Karpas-422 (cell line): ENCODE data around the gene NEDD8. TPM values are rescaled to one million over a fixed set of nuclear protein-coding genes. Genes with fewer than 3 reads are reported as not detected.

Experiments used
- DNase-seq: peaks from one replicate; pipeline ENCODE4 v3.0.0-alpha.2; 2015
- H2AFZ ChIP-seq: fragments of 200-600 bp; sonication (generic); 2 replicates; pipeline ENCODE4 v1.6.1; 2014; ENCODE audit warnings: antibody characterized with exemption, low read length, mixed read lengths
- H3K27ac ChIP-seq: fragments of 200-600 bp; sonication (generic); 2 replicates; pipeline ENCODE4 v1.5.1; 2014; ENCODE audit warnings: mild to moderate bottlenecking, low read length, moderate library complexity
- H3K27me3 ChIP-seq: fragments of 200-600 bp; sonication (generic); 2 replicates; pipeline ENCODE4 v1.6.1; 2014; ENCODE audit warnings: low read length, mixed read lengths
- H3K36me3 ChIP-seq: fragments of 200-600 bp; sonication (generic); 2 replicates; pipeline ENCODE4 v1.6.1; 2014; ENCODE audit warnings: low read length, mixed read lengths; ENCODE audit not compliant: insufficient read depth
- H3K4me1 ChIP-seq: fragments of 200-600 bp; sonication (generic); 2 replicates; pipeline ENCODE4 v1.6.1; 2014; ENCODE audit warnings: mild to moderate bottlenecking, low read length, mixed read lengths
- H3K4me2 ChIP-seq: fragments of 200-600 bp; sonication (generic); 2 replicates; pipeline ENCODE4 v1.6.1; 2014; ENCODE audit warnings: low read length, low read depth, mild to moderate bottlenecking; ENCODE audit not compliant: poor library complexity, severe bottlenecking
- H3K4me3 ChIP-seq: fragments of 200-600 bp; sonication (generic); 2 replicates; pipeline ENCODE4 v1.5.1; 2014; ENCODE audit warnings: mild to moderate bottlenecking, antibody characterized with exemption, low read length, mixed read lengths
- H3K79me2 ChIP-seq: fragments of 200-600 bp; sonication (generic); 2 replicates; pipeline ENCODE4 v1.6.1; 2014; ENCODE audit warnings: mild to moderate bottlenecking, low read length, mixed read lengths
- H3K9ac ChIP-seq: fragments of 200-600 bp; sonication (generic); 2 replicates; pipeline ENCODE4 v1.6.0; 2014; ENCODE audit warnings: low read length
- H3K9me2 ChIP-seq: fragments of 200-600 bp; sonication (generic), shearing (Covaris generic); replicated peaks from 2 replicates; pipeline ENCODE4 v1.6.0; 2014; ENCODE audit warnings: mild to moderate bottlenecking, low read length, moderate library complexity; ENCODE audit not compliant: insufficient read depth
- H3K9me3 ChIP-seq: fragments of 300-700, 200-600 bp; sonication (generic); 2 replicates; pipeline ENCODE4 v1.6.1; 2014; ENCODE audit warnings: low read length, mixed read lengths
- H4K20me1 ChIP-seq: fragments of 200-600 bp; sonication (generic); 2 replicates; pipeline ENCODE4 v1.6.1; 2014; ENCODE audit warnings: mild to moderate bottlenecking, antibody characterized with exemption, low read length, low read depth; ENCODE audit not compliant: insufficient read depth
- total RNA-seq: library from RNA; depleted of rRNA; stranded (reverse); fragments of >200 nt; shearing (Covaris generic); gene quantifications from 2 replicates; pipeline ENCODE4 v1.2.3, GENCODE V29; 2014; ENCODE audit warnings: low replicate concordance

NEDD8 gene
- total RNA-seq, 1 experiment from 2014 or later = 293 TPM

DNA sequence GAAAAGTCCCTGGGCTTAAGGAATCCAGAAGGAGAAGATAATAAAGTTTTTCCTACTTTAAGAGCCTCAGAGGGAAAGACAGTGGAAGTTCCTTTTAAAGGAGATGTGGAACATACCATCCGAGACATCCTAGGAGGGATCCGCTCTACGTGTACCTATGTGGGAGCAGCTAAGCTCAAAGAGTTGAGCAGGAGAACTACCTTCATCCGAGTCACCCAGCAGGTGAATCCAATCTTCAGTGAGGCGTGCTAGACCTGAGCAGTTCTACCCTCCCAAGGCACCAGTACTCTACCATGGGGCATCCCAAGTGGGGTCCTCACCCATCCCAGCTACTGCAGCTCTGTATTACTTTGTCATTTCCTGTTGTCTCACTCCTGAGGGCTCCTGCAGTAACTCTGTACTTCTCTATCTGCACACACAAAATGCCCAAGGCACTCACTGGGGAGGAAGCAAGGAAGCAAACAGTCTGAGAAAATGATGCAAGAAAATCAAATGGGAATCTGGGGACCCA, 6.4 kb upstream of the NEDD8 start:
- Histone ChIP-seq H3K9ac (no peak overlapping the region), H3K27me3 (no peaks in the 10 kb centered on the region), H3K36me3 (peaks cover 65% of the 10 kb centered on the region), H2AFZ (no peak overlapping the region), H3K4me1 (peaks cover 53% of the 10 kb centered on the region), H3K79me2 (peaks cover 51% of the 10 kb centered on the region), H3K27ac (no peak overlapping the region), H3K9me2 (no peaks in the 10 kb centered on the region), H3K9me3 (no peaks in the 10 kb centered on the region), H4K20me1 (peaks cover 6% of the 10 kb centered on the region; the same call in 1 of the 2 replicates), H3K4me2 (no peak overlapping the region), H3K4me3 (no peak overlapping the region)
- no peak for DNase-seq

GRCh38 chr14:24238123-24238522, 6.0 kb upstream of the NEDD8 start:
- Histone ChIP-seq H3K79me2 (peaks cover 56% of the 10 kb centered on the region), H3K27me3 (no peaks in the 10 kb centered on the region), H3K4me2 (no peak overlapping the region), H3K4me1 (peaks cover 53% of the 10 kb centered on the region), H4K20me1 (peaks cover 6% of the 10 kb centered on the region; the same call in 1 of the 2 replicates), H3K36me3 (peaks cover 65% of the 10 kb centered on the region), H3K9ac (no peak overlapping the region), H2AFZ (no peak overlapping the region), H3K27ac (no peak overlapping the region), H3K9me3 (no peaks in the 10 kb centered on the region), H3K4me3 (no peak overlapping the region), H3K9me2 (no peaks in the 10 kb centered on the region)
- DNase-seq = no peak

- H3K4me3 ChIP-seq = no peak overlapping the region
- H3K79me2 ChIP-seq = peaks cover 60% of the 10 kb centered on the region
- no peak overlapping the region for H3K9ac ChIP-seq
- peaks cover 65% of the 10 kb centered on the region for H3K36me3 ChIP-seq
- H3K9me3 ChIP-seq = no peaks in the 10 kb centered on the region
- H2AFZ ChIP-seq = no peak overlapping the region
- H3K4me2 ChIP-seq = no peak overlapping the region
- DNase-seq = no peak
- H3K27ac ChIP-seq = no peak overlapping the region
- peaks cover 49% of the 10 kb centered on the region for H3K4me1 ChIP-seq
- H3K27me3 ChIP-seq = no peaks in the 10 kb centered on the region
- H4K20me1 ChIP-seq = peaks cover 6% of the 10 kb centered on the region; the same call in 1 of the 2 replicates
- H3K9me2 ChIP-seq = no peaks in the 10 kb centered on the region
These were observed 5.3 kb upstream of the NEDD8 start for GRCh38 chr14:24237463-24237955.

- peaks cover 65% of the 10 kb centered on the region for H3K36me3 ChIP-seq
- H3K4me1 ChIP-seq = peaks cover 48% of the 10 kb centered on the region
- H4K20me1 ChIP-seq = peaks cover 4% of the 10 kb centered on the region; the same call in 1 of the 2 replicates
- no peaks in the 10 kb centered on the region for H3K9me3 ChIP-seq
- no peak overlapping the region for H2AFZ ChIP-seq
- H3K4me2 ChIP-seq = no peak overlapping the region
- DNase-seq = no peak
- H3K27me3 ChIP-seq = no peaks in the 10 kb centered on the region
- no peaks in the 10 kb centered on the region for H3K9me2 ChIP-seq
- peaks cover 61% of the 10 kb centered on the region for H3K79me2 ChIP-seq
- H3K27ac ChIP-seq = no peak overlapping the region
- H3K4me3 ChIP-seq = no peak overlapping the region
- no peak overlapping the region for H3K9ac ChIP-seq
These were observed 4.7 kb upstream of the NEDD8 start for GRCh38 chr14:24236689-24237462.

- Histone ChIP-seq H4K20me1 (peaks cover 3% of the 10 kb centered on the region; the same call in 1 of the 2 replicates), H3K9me2 (no peaks in the 10 kb centered on the region), H3K36me3 (peaks cover 64% of the 10 kb centered on the region), H3K27me3 (no peaks in the 10 kb centered on the region), H3K4me1 (peaks cover 43% of the 10 kb centered on the region), H3K9ac (no peak overlapping the region), H3K4me2 (no peak overlapping the region), H2AFZ (no peak overlapping the region), H3K79me2 (peaks cover 61% of the 10 kb centered on the region), H3K27ac (no peak overlapping the region), H3K9me3 (no peaks in the 10 kb centered on the region), H3K4me3 (no peak overlapping the region)
- DNase-seq = no peak
These were observed 3.9 kb upstream of the NEDD8 start for GRCh38 chr14:24235804-24236688.

DNA sequence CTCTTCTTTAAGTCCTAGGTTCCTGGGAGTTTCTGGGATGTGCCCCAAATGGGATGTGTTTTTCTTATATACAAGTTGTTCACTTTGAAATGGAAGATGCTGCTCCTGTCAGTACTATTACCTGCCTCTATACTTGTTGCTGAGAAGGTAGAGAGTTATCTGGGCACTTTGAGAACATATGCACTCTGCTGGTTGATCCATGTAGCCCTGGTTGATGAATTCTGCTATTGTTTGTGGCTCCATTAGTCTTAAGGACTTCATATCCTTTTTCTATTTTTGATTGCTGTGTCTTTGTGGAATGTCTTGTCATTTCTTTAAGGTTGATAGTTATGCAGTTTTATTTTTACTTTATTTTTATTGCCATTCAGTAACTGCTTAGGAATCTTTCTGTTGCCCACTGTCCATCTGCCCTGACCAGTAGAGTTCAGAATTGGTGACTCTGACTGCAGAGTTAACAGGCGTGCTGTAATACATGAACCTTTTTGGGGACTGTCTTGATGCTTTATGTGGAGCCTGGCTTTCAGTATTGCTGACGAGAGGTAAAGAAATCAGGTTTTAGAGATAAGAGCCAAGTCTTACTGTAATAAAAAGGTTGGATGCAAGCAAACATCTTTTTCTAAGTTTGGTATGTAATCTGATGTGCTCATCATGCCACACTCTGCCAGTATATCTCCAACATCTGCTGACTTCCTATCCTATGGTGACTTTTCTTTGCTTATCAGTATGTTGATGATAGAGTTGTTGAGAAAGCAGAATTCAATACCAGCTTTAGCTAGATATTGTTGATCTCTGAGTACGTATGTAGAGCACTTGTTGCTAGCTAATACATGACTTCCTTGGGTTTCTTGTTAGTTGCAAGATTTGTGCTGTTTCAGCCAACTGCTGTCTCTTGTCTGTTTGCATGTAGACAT, 2.2 kb upstream of the NEDD8 start:
- H3K79me2 ChIP-seq = peaks cover 59% of the 10 kb centered on the region
- H4K20me1 ChIP-seq = peaks cover 3% of the 10 kb centered on the region; the same call in 1 of the 2 replicates
- peak overlapping the region; percentile 81 for H3K4me2 ChIP-seq
- peak overlapping the region; percentile 82 for H3K9ac ChIP-seq
- H2AFZ ChIP-seq = no peak overlapping the region
- peaks cover 47% of the 10 kb centered on the region for H3K36me3 ChIP-seq
- peak overlapping the region; percentile 87 for H3K4me3 ChIP-seq
- DNase-seq = peak; percentile 59
- no peaks in the 10 kb centered on the region for H3K9me2 ChIP-seq
- peaks cover 33% of the 10 kb centered on the region for H3K4me1 ChIP-seq
- H3K27me3 ChIP-seq = no peaks in the 10 kb centered on the region
- H3K9me3 ChIP-seq = no peaks in the 10 kb centered on the region
- peak overlapping the region; percentile 73; the same call in 1 of the 2 replicates for H3K27ac ChIP-seq

GRCh38 chr14:24233538-24233866, 1.3 kb upstream of the NEDD8 start:
- Histone ChIP-seq H3K79me2 (peaks cover 67% of the 10 kb centered on the region), H3K4me3 (peak overlapping the region; percentile 87), H3K4me1 (peaks cover 33% of the 10 kb centered on the region), H3K27ac (peak overlapping the region; percentile 73; the same call in 1 of the 2 replicates), H2AFZ (no peak overlapping the region), H3K27me3 (no peaks in the 10 kb centered on the region), H3K9me2 (no peaks in the 10 kb centered on the region), H3K4me2 (peak overlapping the region; percentile 81), H4K20me1 (peaks cover 3% of the 10 kb centered on the region; the same call in 1 of the 2 replicates), H3K36me3 (peaks cover 40% of the 10 kb centered on the region; the same call in 1 of the 2 replicates), H3K9ac (peak overlapping the region; percentile 82), H3K9me3 (no peaks in the 10 kb centered on the region)
- peak; percentile 64 for DNase-seq
